Stimulated activated CD4-positive, alpha-beta T cell treated with anti-CD3 and anti-CD28 coated beads, Interleukin-4, amount 100 ng/mL, for 1 hour (primary cell): ENCODE results near the gene STARD4.

ENCODE experiments used
- DNase-seq: peaks from one replicate; pipeline ENCODE4 v3.0.0-alpha.2; 2020

The STARD4 gene

DNA sequence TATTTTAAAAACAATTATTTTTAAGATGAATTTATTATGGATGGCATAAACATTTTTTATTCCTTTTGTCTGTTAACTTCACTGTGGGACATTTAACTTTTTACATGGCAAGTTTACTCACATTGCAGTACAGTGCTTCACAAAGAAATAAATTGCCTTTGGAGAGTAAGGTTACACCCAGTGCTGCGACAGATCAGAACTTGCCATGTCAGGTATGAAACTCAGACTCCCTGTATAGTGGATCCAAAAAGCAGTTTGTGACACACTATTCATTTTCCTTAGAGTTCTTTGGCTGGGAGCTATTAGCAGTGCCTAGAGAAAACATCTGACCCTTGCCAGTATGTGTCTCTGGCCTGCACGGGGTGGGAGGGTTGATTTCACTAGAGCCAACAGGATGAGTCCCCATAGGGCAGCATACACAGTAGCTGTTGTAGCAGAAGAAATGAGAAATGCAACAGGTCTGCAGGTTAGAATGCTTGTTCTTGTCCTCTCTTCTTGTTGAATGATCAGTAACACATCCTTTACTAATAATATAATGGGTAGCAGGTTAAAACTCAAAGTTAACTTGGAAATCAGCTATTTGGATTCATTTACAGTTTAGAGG lies 42.9 kb downstream of the STARD4 start:
- DNase-seq: no peak

DNA sequence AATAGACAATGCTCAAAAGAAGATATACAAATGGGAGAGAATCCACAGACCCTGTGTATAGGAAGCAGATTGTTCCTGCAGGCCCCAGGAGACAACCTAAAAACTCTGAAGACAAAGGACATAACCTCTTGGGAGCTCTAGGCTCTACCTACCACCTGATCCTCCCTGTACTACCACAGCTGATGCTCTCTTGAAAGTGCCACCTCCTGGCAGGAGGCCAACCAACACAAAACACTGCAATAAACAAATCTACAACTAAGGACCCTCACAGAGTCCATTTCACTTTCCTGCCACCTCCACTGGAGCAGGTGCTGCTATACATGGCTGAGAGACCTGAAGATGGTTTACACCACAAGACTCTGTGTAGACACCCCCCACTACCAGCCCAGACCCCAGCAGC lies 49.0 kb downstream of the STARD4 start:
- DNase-seq: no peak

DNA sequence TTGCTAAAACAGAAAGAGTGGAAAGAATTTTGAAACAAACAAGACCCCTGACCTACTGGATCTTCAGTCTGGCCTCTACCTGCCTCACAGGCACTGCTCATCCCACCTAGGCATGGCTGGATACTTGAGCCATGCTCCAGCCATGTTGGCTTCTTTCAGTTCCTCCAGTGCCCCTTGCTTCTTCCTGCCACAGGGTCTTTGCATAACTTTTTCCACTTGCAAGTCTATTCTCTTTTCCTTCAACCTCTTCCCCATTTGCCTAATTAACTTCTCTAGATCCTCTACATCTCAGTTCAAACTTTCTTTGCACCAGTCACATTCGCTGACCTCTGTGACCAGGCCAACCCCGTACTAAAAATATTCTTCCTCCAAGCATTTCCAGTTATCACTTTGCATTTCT lies 50.4 kb downstream of the STARD4 start:
- no peak for DNase-seq

DNA sequence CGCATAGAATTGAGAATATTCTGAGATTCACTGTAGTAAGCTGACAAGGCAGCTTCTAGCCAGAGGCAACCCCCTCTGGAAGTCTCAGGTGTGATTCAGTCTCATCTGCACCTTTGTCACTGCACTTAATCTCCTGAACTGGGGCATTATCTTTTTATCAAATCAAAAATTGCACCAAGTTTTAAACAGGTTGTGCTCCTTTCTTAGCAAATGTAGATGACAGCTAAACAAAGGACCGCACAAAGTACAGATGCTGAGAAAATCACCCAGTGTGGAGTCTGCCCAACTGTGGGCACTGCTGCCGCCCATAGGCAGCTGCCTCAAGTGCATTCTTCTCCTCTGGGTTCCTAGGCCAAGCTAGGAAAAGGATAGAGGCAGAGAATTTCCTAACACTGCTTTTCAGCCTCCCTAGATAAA lies 51.1 kb downstream of the STARD4 start:
- DNase-seq: no peak

DNA sequence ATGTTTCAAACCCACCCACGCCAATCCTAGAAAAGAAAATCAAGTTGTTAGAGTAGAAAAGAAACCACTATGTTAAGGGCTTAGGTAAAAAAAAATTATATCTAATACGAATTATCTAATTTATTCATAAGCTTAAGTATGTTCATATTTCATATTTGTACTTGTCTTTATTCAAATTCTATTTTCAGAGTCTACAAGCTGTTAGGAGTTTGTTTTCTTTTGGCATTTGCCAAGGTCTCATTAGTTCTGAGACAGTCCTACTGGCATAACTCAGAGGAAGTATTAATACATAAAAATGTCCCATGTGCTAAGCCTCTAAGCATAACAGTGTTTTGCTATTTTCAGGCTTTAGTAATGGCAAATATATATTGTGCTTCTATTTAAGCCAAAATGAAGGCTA lies 57.6 kb downstream of the STARD4 start:
- DNase-seq: no peak

DNA sequence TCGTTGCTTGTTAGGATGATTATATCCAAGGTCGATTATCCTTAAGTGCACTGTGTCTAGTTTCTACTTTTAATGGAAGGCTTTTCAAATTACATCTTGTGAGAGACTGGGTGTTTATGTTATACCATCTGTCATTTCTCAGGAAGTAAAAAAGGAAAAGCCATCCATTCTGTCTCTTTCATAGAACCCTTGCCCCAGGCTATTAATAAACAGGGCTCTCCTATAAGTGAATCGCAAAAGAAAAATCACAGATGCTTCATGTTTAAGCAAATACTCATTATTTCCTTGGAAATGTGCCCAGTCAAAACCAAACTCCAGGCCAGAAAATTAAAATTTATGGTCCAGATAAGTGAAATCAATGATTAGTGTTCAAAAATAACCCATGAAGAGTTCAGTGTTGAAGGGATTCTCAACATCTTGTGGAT lies 58.1 kb downstream of the STARD4 start:
- DNase-seq: no peak

DNA sequence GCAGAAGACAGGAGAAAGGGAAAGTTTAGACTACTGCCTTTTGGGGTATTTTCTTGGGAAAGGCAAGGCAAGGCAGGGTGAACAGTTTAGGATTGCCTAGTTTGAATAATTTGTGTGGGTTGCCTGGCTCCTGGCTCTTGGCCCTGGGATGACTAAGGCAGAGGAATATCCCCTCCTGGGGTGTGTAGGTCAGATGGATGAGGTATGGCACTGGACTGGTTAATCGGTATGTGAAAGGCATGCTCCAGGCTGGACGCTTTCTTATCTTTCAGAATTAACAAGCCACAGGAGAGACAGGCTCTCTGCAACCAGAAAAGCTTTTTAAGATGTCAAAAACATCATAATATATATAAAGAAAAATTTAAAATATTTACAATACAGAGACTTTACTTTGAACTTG lies 58.6 kb downstream of the STARD4 start:
- DNase-seq: no peak

DNA sequence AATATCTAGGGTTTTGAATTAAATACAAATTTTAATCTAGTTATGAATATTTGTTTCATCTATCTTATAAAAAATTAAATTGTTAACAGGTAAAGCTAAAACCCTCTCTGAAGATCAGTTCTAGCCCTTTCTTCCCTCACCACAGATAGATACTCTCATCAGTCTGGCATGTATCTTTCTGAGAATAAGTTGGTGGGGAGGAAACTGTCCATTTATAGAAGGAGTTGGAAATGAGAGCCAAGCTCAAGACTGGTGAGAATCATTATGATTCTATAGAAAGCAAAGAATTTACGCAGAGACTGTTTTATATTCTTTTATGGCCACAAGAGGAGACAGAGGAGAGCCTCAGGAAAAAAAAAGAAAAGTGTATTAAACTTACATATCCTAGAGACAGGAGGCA lies 59.0 kb downstream of the STARD4 start:
- DNase-seq: no peak

DNA sequence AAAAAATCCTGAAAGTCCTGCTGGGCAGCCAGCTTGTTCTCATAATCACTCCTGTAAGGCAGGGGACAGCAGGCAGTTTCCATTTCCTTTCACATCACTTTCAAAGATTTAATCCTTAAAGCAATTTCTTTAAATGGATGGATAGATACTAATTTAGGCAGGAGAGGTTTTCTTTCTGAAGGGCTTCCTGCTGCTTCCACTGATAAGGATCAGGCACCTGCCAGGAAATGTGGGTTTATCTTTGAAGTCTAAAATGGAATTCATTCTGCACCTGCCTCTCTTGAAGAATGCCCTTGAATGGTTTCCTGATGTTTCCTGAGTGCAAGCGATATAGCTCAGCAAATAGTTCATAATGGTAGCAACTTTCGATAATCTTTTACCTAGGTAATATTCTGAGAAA lies 64.5 kb downstream of the STARD4 start:
- DNase-seq: no peak

DNA sequence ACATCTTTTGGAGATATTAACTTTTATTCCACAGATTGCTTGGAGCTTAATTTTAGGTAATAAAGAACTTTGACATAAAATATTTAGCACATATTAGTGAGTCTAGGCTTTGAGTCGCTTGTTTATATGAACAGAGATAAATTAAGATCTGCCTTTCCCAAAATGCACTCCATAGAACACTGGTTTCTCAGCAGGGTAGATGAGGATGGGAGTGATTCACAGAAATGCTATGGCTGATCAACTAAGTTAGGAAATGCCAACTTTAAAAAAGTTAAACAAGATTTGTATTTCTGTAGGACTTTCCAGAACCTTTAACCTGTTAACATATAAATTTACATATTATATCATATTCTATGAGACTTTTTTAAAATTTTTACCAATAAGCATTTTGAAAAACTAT lies 65.2 kb downstream of the STARD4 start:
- DNase-seq: no peak
